GM18526 (cell line): ENCODE measurements around the gene RBM23.
A peak's percentile ranks its signal among the peaks of the same experiment; 100 is the strongest.

Experiments used
- POLR2A ChIP-seq: IDR thresholded peaks from 3 replicates; pipeline ENCODE4 v1.6.1; 2011; ENCODE audit not compliant: insufficient read length; ENCODE audit errors: extremely low read depth

Gene RBM23

DNA sequence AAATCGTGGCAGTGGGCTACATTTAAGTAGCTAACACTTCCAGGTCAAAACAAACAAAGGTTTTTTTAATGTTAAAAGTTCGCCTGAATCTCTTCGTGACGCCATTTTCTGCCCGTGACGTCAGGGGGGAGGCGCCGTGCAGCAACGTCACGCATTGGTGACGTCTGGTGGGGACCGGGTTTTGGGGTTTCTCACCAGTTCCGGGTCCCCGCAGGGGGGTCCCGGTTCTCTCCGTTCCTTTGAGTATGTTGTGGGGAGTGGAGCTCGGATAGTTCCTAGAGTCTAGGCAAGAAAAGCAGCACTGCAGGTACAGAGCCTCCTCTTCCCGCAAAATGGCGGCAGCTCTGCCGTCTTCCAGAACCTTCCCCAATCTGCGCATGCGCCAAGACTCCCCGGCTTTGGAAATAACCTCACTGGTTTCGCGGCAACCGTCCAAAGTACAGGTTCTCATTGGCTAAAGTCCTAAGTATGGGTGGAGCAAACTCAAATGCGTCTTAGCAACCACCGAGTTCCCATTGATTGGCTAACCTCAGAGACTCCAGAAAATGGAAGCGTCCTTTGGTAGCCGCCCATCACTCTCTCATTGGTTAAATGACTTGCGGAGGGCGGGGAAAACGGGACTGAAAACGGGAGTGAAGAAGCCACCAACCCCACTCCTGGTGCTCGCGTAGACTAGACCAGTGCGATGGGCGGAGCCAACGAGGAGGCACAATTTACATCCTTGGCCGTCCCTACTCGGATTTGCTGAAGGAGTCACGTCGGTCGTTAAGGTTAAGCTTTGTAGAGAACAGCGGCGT lies at the start of gene RBM23:
Gene RBM23, minus strand, starts transcription at position 346 of the 797 bp plus-strand sequence.
- TF ChIP-seq POLR2A = peak; percentile 59

DNA sequence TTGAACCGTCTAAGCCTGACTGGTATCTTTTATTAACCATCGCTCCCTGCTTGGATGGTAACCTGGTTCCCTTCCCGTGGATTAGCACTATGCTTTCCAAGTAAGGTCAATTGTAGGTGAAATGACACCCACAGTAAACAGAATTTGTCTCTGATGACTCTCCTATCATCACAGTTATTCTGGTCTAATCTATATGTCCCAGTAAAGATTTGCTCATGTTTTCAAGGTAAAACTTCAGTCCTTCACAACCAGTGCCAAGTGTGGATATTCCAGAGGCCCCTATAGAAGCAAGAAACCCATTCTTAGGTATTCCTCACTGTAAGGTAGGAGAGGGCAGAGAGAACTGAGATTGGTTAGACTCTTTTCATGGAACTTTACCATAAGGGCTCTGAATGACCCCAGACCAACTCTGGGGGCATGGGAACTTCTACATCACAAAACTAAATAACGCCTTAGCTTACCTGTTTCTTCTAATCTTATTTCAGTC lies 47.9 kb upstream of the RBM23 start:
- TF ChIP-seq POLR2A = no peak

DNA sequence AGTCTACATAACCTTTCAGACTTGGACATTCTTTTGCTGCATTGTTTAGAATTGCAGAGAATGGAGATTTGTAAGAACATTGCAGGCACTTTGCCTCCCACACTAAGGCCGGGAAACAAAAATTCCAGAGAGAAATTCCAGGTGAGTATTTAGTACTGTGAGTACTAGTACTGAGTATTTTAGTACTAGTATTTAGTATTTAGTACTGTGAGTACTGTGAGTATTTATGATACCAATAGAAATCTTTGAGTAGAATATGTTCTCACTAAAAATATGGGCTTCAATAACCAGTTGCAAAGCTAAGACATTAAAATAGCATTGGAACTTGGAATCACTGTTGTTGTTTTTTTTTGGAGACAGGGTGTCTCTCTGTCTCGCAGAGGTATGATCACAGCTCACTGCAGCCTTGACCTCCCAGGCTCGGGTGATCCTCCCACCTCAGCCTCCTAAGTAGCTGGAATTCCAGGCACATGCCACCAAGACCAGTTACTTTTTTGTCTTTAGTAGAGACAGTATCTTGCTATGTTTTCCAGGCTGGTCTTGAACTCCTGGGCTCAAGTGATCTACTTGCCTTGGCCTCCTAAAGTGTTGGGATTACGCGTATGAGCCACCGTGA lies 43.2 kb upstream of the RBM23 start:
- no peak for TF ChIP-seq POLR2A

DNA sequence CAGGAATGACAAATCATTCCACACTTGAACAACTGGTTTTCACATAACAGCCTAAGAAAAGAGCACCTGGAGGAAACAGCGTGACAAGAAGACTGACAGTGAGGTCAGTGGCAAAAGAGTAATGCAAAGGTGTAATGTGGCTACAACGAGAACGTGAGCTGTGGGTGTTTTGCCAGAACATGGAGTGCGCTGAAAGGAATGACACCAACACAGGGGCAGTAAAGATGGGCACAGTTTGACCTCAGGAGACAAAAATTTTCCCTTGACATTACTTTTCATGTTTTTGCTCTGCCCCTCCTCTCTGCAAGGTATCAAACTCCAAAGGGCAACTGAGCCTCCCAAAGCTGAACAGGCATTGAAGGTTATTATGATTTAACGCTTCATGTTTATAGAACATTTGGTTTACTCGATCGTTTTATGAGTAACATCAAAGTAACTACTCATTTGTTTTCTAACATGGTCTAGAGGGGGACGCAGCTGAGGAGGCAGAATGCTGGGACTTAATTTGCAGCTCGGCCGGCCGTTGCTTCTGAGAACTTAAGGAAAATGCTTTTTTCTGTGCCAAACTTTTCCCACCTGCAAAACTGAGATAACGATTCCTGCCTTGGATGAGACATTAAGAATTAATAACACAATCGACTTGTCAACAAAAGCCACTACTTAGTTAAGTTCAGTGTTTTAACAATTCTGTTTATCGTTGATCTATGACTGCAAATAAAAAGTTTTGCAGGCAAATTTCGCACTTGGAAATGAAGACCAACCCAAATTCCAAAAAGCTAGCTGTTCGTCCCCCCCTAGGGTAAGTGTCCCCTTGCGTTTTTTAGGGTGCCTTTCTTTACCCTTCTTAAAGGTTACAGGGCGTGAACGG lies 37.0 kb upstream of the RBM23 start:
- TF ChIP-seq POLR2A = no peak

DNA sequence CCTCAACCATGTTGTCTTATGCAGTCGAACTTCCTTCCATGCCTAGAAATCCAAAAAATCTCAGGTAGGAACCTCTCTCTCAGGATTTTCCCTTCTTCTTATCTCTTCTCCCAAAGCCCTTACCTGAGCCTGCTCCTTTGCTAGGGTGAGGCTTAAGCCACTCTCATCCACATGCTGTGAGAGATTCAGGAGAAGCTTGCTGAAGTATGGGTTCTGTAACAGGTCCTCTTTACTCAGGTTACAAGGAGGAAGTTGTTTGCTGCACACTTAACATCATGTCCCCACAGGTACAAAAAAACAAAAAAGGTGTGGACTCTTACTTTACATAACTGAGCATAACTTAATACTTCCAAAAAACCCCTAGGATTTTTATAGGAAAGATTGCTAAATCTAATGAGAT lies 33.5 kb upstream of the RBM23 start:
- TF ChIP-seq POLR2A = no peak

DNA sequence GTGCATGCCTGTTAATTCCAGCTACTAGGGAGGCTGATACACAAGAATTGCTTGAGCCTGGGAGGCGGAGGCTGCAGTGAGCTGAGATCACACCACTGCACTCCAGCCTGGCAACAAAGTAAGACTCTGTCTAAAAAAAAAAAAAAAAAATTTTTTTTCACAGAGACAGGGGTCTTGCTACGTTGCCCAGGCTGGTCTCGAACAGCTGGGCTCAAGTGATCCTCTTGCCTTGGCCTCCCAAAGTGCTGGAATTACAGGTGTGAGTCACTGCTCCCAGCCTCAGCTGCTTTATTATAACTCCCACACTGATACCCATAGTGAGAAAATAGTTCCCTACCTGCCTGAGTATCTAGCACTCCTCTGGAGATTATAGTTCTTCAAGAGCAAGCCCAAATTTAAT lies 26.7 kb upstream of the RBM23 start:
- no peak for TF ChIP-seq POLR2A

DNA sequence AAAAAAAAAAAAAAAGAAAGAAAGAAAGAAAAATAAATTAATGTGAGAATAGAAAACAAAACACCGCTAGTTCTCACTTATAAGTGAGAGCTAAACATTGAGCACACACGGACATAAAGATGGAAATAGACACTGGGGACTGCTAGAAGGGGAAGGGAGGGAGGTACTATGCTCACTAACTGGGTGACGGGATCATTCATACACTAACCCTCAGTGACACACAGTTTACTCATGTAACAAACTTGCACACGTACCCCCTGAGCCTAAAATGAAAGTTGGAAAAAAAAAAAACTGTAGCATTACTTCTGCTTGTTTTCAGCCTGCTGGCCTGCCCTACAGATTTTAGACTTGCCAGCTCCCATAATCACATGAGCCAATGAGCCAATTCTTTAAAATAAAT lies 20.7 kb upstream of the RBM23 start:
- no peak for TF ChIP-seq POLR2A

DNA sequence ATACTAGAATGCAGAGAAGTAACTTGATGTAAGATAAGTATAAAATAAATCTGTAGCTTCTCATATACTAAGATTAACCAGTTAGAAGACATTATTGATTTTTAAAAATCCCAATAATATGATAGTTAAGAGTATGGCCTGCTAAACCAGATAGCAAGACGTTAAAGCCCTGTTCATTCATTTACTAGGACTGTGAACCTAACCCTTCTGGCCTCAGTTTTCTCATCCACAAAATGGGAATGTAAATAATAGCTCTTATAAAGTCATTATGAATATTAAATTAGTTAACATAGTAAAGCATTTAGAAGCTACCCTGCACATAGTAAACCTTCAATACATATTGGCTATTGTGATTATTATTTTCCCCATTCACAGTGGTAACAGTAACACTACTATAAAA lies 16.2 kb upstream of the RBM23 start:
- TF ChIP-seq POLR2A = no peak

DNA sequence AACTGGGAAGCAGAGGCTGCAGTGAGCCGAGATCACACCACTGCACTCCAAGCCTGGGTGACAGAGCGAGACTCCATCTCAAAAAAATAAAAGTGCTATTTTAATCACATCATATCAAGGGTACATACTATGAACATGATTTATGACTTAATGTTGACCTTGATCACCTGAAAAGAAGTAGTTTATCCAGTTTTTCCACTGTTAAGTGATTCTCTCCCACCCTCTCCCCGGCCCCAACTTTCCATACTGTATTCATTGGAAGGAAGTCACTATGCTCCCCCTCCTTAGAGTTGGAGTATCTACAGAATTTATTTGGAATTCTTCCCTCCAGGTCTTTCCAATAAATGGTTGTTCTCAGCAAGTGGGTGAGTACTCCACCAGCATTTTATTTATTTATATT lies 13.2 kb upstream of the RBM23 start:
- TF ChIP-seq POLR2A = no peak

DNA sequence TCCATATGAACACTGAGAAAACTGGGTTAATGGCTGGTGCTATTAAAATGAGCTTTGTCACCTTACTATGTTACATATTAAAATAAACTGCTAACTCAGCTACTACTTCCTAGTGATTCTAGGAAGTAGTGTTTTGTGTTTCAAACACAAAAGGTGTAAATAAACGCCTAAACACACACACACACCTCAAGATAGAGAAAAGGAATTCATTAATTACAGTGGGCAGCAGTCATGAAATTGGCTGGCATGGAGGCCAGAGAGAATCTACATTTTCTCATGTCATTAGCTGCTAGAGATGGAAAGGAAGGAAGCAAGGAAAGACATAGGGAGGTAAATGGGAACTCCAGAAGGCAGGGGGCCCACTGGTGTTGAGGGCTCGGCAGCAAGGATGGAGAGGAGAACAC lies 11.0 kb upstream of the RBM23 start:
- no peak for TF ChIP-seq POLR2A

DNA sequence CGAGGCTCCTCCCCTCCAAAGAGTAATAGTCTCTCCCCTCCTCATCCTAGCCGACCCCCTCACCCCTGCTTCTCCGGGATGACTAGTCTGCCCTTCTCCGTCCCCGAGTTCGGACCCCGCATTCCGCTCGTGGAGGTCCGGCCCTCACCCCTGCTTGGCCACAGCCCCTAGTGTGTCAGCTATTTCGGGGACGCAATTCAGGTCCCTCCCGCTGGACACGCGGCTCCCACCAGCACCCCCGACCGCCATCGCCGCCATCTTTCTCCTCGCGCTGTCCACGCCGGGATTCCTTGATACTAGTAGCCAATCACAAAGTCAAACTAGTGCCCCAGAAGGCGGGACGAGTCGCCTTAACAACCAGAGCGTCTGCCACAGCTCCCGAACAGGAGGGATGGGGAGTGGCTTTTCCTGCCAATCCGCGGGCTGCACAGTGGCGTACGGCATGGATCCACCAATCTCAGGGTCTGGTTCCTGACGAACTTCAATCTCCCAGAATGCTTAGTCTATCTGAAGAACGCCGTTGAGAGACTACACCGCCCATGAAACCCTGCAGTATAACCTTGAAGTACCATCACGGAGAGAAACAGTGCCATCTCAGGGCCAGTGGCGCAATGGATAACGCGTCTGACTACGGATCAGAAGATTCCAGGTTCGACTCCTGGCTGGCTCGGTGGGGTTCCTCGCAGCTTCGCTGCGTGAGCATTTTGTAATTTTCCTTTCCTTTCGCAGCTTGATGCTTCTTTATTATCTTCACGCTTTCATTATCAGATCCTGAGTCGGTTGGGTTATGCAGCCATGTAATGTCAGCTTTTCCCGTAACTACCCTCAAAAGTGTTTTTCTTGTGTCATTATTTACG lies 10.4 kb upstream of the RBM23 start, which contains the start of gene PRMT5:
Gene PRMT5, minus strand, starts transcription at position 273 of the 857 bp plus-strand sequence. Its CDS starts 15 bp downstream, at position 258.
- TF ChIP-seq POLR2A = peak; percentile 95

DNA sequence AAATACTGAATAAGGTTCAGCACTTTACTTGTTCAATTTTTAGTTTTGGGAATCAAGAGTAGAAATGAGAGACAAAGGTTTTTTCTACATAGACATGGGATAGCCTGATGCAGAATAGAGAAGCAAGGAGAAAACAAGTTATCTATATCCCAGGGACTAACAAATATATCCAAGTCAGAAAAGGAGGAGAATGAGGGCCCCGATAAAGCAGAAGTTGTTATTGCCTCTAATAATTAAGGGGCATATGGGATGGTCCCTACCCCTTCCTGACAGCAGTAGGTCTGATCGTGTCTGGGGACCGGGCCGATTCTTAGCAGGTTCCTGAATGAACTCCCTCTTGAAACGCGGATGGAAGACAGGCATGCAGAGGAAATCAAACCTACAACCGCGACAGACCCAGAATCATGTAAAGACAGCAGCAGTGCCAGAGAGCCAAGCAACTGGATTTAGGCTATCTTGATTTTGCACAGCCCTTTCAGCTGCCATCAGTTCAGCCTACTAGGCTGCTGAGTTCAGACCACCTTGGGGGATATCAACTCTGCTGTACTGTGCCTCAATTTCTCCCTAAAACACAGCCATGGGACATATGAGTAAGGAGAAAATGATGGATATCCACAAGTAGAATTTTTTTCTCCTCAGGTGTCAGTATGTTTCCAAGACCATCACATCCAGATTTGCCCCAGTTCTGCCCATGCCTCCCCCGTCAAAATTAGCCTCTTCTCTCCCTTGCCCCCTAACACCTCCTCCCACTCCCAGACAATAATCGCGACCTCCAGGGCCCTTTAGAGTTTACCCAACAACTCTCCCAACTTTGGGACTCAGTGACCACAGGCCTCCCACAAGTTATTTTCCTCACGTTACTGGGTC lies 9.5 kb upstream of the RBM23 start:
- no peak for TF ChIP-seq POLR2A

DNA sequence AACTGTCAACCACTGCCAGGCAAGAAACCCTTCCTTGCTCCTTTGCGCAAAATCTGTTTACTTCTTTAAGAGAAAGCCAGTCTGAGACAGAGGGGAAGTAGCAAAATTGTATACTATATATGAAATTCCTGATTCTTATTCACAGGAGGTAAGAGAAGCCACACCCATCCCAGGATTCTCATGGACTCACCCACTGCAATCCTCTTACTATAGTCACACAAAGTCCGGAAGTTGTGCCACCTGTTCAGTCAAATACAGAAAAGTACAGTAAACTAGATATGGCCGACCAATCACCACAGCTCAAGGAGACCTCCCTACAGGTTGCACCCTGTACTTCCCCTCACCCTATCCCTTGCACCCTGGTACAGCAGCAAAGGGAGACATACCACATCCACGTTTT lies 7.4 kb upstream of the RBM23 start:
- no peak for TF ChIP-seq POLR2A

DNA sequence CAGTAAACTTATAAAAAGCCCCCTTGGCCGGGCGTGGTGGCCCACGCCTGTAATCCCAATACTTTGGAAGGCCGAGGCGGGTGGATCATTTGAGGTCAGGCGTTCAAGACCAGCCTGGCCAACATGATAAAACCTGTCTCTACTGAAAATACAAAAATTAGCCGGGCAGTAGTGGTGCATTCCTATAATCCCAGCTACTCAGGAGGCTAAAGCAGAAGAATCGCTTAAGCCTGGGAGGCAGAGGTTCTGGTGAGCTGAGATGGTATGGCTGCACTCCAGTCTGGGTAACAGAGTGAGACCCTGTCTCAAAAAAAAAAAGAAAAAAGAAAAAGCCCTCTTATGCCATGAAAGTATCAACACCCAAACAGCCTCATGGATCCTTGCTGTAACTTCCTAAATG lies 6.6 kb upstream of the RBM23 start:
- TF ChIP-seq POLR2A = no peak

DNA sequence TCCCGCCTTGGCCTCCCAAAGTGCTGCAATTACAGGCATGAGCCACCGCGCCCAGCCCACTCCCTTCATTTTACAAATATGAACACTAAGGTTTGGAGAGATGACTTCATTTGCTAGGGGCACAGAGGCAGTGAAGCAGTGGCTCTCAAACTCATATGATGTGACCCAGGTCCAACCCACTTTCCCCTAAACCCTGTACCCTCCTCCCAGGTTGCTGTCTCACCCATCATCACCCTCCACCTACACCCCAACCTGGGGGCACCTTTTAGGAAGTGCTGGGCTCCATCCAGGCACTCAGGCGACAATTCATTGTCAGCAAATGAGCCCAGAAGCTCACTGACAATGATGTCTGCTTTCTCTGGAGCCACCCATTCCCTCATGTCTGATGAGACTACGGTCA lies 4.8 kb upstream of the RBM23 start:
- no peak for TF ChIP-seq POLR2A
